ENCODE measurements around the gene PALLD.

PALLD gene

DNA sequence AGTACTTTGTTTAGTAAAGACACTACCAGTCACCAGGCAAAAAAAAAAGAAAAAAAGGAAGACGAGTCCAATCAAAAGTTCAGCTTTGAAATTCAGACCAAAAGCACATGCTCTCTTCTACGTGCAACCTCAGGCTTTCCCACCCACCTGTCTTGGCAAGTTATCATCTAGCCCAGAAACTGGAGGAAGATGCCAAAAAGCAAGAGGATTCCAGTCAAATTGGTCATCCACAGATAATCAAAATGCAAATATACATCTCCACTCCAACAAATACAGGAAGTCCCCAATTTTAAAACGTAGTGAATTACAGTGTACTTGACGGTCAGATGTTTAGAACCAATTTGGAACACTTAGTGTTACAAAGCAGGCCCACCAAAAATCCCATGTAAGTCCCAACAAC is 96.5 kb downstream of the PALLD start:
- no peak for DNase-seq

- DNase-seq: no peak
Observed at GRCh38 chr4:168594121-168594520, 97.3 kb downstream of the PALLD start.

GRCh38 chr4:168598191-168598590 is 101.3 kb downstream of the PALLD start:
- no peak for DNase-seq

DNA sequence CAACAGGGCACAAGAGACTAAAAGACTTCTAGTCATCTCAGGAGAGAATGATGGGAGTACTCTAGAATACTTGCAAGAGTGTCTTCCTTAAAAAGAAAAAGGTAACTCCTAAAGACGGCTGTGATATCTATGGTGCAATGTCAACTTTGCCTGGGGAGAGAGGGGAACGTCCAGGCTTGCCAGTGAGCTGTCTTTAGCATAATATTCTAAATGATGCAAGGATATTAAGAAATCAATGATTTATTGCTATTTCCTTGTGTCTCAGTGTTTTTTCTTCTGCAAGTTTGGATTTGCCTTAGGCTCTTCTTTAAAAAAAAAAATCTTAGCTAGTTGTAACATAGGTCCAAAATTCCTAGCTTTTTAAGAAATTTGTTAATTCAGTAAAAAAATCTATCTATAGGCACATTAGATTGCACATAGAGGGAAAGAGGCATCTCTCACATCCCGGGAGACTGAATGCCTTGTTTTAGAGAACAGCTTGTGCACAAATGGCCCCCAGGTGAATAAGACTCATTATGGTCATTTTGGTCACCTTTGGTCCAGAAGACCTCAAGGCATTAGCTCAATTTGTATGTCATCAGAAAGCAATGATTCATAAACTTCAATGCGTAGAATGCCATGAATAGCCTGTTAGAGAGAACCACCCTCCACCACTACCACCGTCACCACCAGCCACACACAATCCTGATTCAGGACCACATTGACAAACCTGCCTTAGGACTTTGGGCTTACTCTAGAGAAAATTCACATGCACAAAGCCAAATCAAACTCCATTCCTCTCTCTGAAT is 104.1 kb downstream of the PALLD start:
- no peak for DNase-seq

- DNase-seq: no peak
Observed at GRCh38 chr4:168601899-168602298, 105.0 kb downstream of the PALLD start.

DNA sequence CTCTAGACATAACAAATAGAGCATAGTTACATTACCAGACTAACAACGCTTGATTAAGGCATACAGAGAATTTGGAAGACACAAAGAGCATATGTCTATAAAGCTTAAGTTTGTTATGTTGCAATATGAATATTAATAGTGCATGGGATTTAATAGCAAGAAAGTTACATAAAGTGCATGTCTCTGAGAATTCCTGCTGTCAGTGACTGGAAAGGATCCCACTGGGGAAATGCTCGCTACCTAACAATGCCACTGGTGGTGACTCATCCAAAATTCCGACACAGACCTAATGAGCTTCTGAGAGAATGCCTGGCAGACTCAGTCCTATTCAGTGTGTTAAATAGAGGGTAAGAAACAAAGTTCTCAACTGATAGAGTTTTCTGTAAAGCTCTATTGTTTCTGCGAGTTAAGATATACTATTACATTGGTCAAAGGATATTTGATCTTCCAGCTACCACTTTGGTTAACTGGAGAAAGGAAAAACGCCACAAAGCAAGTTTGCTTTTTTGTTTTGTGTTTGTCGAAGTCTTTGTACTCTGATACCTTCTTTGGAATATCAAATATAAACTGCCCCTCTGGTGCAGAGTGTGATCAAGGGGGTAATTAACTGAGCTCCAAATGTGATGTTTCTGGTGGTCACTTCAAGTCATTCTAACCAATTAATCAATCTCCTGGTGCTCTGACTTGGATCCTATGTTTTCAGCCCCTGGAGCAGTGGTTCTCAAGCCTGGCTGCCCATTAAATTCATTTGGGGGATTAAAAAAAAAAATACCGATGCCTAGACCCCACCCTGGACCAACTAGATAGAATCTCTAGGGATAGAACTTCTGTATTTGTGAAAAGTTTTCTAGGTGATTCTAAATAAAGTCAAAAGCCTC is 107.9 kb downstream of the PALLD start:
- no peak for DNase-seq

DNA sequence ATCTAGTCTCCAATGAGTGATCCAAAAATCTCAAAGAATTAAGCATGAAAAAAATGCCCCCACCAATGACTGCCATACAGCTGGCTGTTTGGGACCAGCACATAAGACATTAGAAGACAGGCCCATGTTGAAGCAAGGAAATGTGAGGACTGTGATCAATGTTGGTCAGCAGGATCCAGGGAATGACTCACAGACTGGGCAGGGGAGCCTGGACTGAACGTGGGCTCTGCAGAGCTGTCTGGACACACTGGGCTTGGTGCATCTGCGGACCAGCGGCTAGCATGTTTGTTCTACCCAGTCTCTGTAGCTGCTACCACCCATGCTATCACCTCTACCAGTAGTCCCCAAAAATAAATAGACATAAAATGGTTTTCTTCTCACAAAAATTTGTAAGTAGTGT is 108.6 kb downstream of the PALLD start:
- no peak for DNase-seq

DNA sequence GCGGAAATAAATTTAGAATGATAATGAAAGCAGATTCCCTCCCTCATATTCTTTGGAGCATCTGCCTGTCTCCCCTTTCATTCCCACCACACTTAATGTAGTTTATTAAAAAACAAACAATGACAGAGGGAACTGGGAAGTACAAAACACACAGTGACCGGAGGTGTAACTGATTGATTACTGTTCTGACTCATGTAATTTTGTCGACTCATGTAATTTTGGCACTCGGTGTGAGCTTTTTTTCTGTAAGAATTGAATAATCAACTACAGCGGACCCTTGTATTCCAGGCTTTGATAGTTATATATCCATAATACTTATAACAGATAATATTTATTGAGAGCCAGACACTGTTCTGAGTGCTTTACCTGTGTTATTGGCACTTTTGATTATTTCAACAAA is 110.4 kb downstream of the PALLD start:
- no peak for DNase-seq

- DNase-seq: peak in 1 of 4 experiments; percentile 3
Observed at GRCh38 chr4:168608771-168609170, 111.9 kb downstream of the PALLD start.

- no peak for DNase-seq
Observed at GRCh38 chr4:168609369-168609768, 112.5 kb downstream of the PALLD start.

GRCh38 chr4:168610911-168611530 is 114.2 kb downstream of the PALLD start:
- DNase-seq: no peak

DNA sequence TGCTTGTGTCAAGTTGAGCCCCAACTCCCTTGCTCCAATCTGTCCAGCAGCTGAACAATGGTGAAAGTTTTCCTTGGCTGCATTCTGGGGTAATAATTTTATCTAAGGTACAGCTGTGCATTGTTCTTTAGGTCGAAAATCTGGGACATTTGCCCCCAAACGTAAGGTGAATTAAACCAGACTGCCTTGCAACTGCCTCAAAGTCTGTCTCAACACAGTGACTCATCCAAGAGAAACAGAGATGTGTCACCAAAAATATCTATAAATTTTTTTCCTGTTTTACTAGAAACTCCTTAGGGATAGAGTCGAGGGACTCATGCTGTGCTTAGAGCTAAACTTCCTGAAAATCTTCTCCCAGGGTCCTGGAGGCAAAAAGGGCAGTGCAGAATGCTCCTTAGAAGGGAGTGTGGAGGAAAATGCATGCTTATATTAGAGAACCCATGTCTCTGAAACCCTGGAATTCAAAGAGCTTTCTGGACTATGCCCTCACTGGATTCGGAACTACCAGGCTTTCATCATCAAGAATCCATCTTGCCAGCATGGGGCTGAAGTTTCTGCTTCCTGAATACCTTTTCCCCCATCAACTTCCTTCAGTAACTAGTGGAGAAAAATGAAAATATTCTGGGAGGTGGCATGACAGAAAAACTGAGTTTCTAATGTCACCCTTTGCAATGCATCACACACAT is 115.7 kb downstream of the PALLD start:
- DNase-seq: no peak

DNA sequence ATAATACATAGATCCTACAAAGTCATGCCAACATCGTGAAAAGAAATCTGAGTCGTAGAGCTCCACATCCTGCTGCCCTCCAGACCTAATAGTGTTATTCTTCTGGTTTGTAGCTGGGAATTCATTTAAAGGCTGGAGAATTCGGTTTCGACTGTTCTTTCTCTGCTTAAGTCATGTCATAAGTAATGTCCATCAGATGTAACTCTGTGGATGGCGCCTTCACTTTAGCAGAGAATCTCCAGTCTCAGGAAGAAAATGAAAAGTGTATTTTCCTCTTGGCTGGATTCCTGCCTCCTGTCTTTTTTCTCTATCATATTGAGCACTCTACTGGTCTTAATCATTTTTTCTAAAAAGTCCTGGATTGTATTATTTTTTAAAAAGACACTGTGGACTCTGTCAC is 117.0 kb downstream of the PALLD start:
- no peak for DNase-seq

GRCh38 chr4:168614281-168615057 is 117.6 kb downstream of the PALLD start:
- no peak for DNase-seq

DNA sequence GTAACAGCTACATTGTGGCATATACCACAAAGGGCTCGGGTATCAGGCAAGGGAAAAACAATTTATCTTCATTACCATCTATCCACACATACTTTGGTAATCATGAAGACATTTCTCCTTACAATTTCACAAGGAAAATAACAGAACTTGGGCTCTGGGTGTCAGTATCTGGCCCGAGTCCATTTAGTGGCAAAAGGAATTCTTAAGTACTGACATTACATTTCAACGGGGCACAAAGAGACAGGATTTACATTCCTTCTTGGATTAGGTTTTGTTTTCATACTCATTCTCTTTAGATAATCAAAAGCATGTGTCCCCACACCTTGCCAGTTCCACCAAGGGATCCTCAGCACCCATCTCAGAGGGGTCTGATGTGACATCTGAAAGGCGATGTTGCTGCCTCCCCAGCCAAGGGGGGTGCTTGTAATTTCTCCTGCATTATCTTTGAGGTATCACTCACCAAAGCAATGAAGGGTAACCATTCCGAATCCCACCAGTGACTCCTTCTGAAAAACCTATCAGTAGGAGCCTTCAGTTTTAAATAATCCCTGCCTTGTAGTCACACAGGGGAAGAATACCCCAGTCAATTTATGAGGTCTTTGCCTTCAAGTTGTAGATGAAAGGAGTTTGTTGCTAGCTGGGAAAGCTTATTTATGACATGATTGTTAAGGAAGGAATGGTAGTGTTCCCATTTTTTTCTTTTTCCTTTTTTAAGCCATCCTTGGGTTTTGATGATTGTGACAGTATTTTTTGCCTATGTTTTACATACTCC is 118.6 kb downstream of the PALLD start:
- DNase-seq: no peak

DNA sequence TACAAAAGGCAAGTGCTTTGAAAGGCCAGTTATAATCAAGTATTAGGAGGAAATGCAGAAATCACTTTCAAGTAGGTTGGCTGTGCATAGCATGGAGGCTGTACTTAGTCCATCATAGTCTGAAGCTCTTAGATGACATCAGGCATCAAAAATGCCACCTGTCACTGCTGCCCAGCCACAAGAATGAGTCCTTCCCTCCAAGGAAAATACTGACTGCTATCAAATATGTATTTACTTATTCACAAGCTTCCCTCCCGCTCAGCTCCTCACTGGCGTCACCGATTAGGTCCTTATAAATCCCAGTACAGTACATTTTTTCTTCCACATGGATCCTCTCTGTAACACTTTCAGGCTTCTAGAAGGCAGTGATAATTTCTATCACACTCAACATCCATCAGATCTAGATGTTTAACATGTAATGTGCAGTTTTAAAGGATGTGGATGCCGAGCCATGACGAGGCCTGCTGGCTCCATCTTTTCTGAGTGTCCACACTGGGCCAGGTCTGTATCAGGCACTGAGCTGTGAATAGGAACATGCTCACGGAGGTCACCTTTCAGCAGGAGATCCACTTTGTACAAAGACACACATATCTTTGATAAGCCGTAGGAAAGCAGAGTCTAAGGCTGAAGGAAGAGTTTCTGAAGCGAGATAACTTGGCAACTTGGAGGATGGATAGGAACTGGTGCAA is 121.9 kb downstream of the PALLD start:
- DNase-seq: no peak

GRCh38 chr4:168619266-168619631 is 122.4 kb downstream of the PALLD start:
- DNase-seq: no peak

GRCh38 chr4:168621806-168622589 is 125.1 kb downstream of the PALLD start:
- no peak for DNase-seq

- no peak for DNase-seq
Observed at GRCh38 chr4:168622600-168622999, 125.7 kb downstream of the PALLD start.

DNA sequence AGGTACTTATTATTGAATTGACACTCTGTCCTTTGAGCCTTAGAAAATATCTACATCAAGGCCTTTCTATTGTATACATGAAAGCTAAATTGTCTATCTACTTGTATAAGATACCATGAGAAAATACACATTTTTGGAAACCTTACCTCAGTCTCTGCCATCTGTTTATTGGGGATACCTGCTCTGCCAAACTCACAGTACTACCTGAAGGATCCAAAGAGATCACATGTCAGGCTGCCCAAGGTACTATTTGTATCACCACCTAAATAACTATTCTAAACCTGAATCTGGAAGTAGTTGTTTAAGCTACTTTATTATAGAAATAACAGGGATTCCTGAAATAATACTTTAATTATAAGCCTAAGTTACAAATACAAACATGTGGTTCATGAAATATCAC is 126.2 kb downstream of the PALLD start:
- no peak for DNase-seq

All from suppressor macrophage (primary cell).